Stimulated activated memory B cell treated with anti-CD40 and anti-IgM and Interleukin-4, amounts not matched to agents 10 μg/mL and 1 μg/mL and 100 μg/mL, for 72 hours (primary cell): ENCODE data around the gene ENTPD5.
"Not testable (repeated sequence)": the region's sequence is repeated elsewhere in the genome, so short reads cannot be mapped to it uniquely, and the experiment has no call there.

Experiments used
- ATAC-seq: fragments of 150-1000 bp; cut with Tn5 transposase; 2 replicates; pipeline ENCODE4 v1.10.0; 2021
- H3K27ac Mint-ChIP-seq: one replicate; pipeline ENCODE4 v1.8.0; 2022; ENCODE audit warnings: mild to moderate bottlenecking, mixed read lengths
- H3K27me3 Mint-ChIP-seq: one replicate; pipeline ENCODE4 v1.8.0; 2022; ENCODE audit warnings: mixed read lengths
- H3K36me3 Mint-ChIP-seq: one replicate; pipeline ENCODE4 v1.8.0; 2022; ENCODE audit warnings: mixed read lengths
- H3K4me1 Mint-ChIP-seq: one replicate; pipeline ENCODE4 v1.8.0; 2022; ENCODE audit warnings: mixed read lengths
- H3K4me3 Mint-ChIP-seq: one replicate; pipeline ENCODE4 v1.8.0; 2022; ENCODE audit warnings: mild to moderate bottlenecking, moderate library complexity, mixed read lengths
- H3K9me3 Mint-ChIP-seq: one replicate; pipeline ENCODE4 v1.8.0; 2022; ENCODE audit warnings: mixed read lengths

ENTPD5 gene

DNA sequence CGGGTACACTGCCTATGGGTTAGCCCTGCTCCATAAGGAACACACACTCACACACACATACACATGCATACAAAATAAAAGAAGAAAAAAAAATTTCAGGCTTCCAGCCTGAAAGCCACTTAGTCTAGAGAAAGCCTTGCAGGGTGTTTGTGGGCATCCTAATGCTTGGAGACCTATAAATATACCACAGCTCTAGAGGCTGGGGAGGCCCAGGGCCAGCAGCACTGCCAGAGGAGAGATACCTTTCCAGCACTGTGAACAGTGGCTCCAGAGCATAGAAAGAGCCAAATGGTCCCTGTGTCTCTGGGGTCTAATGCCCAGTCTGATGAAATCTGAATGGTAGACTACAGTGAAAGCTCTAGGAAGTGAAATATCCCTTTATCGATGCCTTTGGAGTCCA, 82.1 kb downstream of the ENTPD5 start:
- H3K27me3 Mint-ChIP-seq = no peaks in the 10 kb centered on the region
- peaks cover 26% of the 10 kb centered on the region for H3K36me3 Mint-ChIP-seq
- no peaks in the 10 kb centered on the region for H3K9me3 Mint-ChIP-seq
- no peak for ATAC-seq
- no peak overlapping the region for H3K27ac Mint-ChIP-seq
- H3K4me1 Mint-ChIP-seq = no peaks in the 10 kb centered on the region
- H3K4me3 Mint-ChIP-seq = no peak overlapping the region

DNA sequence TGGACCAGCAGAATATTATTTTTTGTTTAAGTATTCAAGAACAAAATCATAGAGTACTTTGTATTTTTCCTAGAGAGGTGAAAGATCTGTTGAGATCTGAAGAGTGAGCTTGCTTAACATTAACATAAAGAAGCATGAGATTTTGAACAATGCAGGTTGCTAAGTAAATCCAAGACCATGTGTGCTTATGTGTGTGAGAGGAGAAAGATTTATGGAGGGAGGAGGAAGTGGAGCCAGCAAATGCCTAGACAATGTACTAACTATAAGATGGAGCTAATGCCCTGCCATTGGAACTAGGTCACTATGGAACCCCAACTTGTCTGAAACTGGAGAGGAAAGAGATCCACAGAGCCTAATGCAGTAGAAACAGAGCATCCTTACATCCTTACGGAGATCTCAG, 82.5 kb downstream of the ENTPD5 start:
- no peaks in the 10 kb centered on the region for H3K9me3 Mint-ChIP-seq
- ATAC-seq = no peak
- no peaks in the 10 kb centered on the region for H3K27me3 Mint-ChIP-seq
- peaks cover 26% of the 10 kb centered on the region for H3K36me3 Mint-ChIP-seq
- H3K4me1 Mint-ChIP-seq = no peaks in the 10 kb centered on the region
- no peak overlapping the region for H3K4me3 Mint-ChIP-seq
- H3K27ac Mint-ChIP-seq = no peak overlapping the region

DNA sequence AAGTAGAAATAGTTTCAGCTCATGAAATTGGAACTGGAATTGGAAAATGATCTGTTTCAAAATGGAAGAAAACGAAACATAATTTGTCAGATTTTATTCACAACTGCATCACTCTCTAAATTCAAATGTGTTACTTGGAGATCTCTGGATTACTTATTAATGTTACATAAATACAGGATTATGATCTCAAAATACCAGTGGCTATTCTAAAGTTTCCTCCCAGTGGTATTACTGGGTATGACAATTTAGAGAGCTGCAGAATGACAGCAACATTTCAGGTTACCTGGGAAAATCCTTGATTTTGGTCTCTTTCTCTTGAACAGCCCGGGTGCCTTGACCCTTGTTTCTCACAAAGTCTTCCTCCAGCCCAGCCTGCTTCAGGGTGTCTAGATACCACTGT, 83.4 kb downstream of the ENTPD5 start:
- H3K36me3 Mint-ChIP-seq = peaks cover 29% of the 10 kb centered on the region
- no peak overlapping the region for H3K27ac Mint-ChIP-seq
- ATAC-seq = no peak
- no peaks in the 10 kb centered on the region for H3K9me3 Mint-ChIP-seq
- no peak overlapping the region for H3K4me3 Mint-ChIP-seq
- H3K27me3 Mint-ChIP-seq = no peaks in the 10 kb centered on the region
- H3K4me1 Mint-ChIP-seq = no peaks in the 10 kb centered on the region

GRCh38 chr14:73924337-73924736, 94.8 kb downstream of the ENTPD5 start:
- no peak overlapping the region for H3K27ac Mint-ChIP-seq

DNA sequence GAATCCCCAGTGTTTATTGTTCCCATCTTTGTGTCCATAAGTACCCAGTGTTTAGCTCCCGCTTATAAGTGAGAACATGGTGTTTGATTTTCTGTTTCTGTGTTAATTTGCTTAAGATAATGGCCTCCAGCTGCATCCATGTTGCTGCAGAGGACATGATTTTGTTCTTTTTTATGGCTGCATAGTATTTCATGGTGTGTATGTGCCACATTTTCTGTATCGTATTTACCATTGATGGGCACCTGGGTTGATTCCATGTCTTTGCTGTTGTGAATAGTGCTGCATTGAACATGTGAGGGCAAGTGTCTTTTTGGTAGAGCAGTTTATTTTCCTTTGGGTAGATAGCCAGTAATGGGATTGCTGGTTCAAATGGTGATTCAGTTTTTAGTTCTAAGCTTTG, 99.6 kb downstream of the ENTPD5 start:
- not testable (repeated sequence) for ATAC-seq, H3K9me3 Mint-ChIP-seq, H3K27me3 Mint-ChIP-seq, H3K4me3 Mint-ChIP-seq, H3K27ac Mint-ChIP-seq
- Mint-ChIP-seq H3K4me1 (peaks cover 10% of the 10 kb centered on the region), H3K36me3 (peaks cover 65% of the 10 kb centered on the region)

More at GRCh38 chr14:73924337-73924736, 94.8 kb downstream of the ENTPD5 start:
- no peak overlapping the region for H3K4me3 Mint-ChIP-seq
- no peaks in the 10 kb centered on the region for H3K27me3 Mint-ChIP-seq
- no peaks in the 10 kb centered on the region for H3K9me3 Mint-ChIP-seq
- ATAC-seq = no peak
- H3K4me1 Mint-ChIP-seq = no peaks in the 10 kb centered on the region
- H3K36me3 Mint-ChIP-seq = peaks cover 84% of the 10 kb centered on the region

DNA sequence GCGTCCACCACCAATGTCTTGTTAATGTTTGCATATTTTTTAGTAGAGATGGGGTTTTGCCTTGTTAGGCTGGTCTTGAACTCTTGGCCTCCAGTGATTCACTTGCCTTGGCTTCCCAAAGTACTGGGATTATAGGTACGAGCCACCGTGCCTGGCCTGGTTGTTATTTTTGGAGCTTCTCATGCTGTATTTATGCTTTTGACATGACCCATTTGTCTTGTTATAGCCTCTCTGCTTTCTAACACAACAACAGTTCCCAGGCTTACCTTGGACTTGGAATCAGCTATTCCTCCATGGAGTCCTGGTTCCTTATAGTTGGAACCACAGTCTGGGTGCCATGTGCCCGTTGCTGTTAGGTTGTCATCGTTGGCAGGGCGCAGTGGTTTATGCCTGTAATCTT, 102.8 kb downstream of the ENTPD5 start:
- Mint-ChIP-seq H3K4me3 (no peak overlapping the region), H3K4me1 (peaks cover 10% of the 10 kb centered on the region), H3K27ac (no peak overlapping the region), H3K27me3 (no peaks in the 10 kb centered on the region), H3K9me3 (peaks cover 3% of the 10 kb centered on the region), H3K36me3 (peaks cover 69% of the 10 kb centered on the region)
- ATAC-seq = no peak

- Mint-ChIP-seq H3K36me3 (peaks cover 75% of the 10 kb centered on the region), H3K27me3 (no peaks in the 10 kb centered on the region), H3K9me3 (peaks cover 6% of the 10 kb centered on the region), H3K4me3 (no peak overlapping the region), H3K27ac (no peak overlapping the region), H3K4me1 (peaks cover 10% of the 10 kb centered on the region)
- ATAC-seq = no peak
These were observed 105.8 kb downstream of the ENTPD5 start for GRCh38 chr14:73913256-73913655.

GRCh38 chr14:73909681-73910080, 109.4 kb downstream of the ENTPD5 start:
- H3K9me3 Mint-ChIP-seq = peaks cover 6% of the 10 kb centered on the region
- H3K27ac Mint-ChIP-seq = peak overlapping the region; percentile 22
- no peak for ATAC-seq
- H3K4me3 Mint-ChIP-seq = no peak overlapping the region
- H3K36me3 Mint-ChIP-seq = peaks cover 86% of the 10 kb centered on the region
- no peaks in the 10 kb centered on the region for H3K4me1 Mint-ChIP-seq
- H3K27me3 Mint-ChIP-seq = no peaks in the 10 kb centered on the region
